AG09309 (cell line): ENCODE results near the gene LAMP1.

Experiments
- DNase-seq: peaks from one replicate; pipeline ENCODE4 v3.0.0-alpha.2; 2010; ENCODE audit warnings: low read depth
- H3K4me3 ChIP-seq: 2 replicates; pipeline ENCODE4 v1.5.1; 2011; ENCODE audit warnings: mild to moderate bottlenecking, low read depth, low read length, moderate library complexity; ENCODE audit not compliant: control insufficient read depth
- CTCF ChIP-seq: IDR thresholded peaks from 2 replicates; pipeline ENCODE4 v1.5.1; 2011; ENCODE audit warnings: mild to moderate bottlenecking, low read depth, low read length, inconsistent platforms; ENCODE audit not compliant: insufficient read depth, control insufficient read depth; ENCODE audit errors: missing control alignments

LAMP1 gene

DNA sequence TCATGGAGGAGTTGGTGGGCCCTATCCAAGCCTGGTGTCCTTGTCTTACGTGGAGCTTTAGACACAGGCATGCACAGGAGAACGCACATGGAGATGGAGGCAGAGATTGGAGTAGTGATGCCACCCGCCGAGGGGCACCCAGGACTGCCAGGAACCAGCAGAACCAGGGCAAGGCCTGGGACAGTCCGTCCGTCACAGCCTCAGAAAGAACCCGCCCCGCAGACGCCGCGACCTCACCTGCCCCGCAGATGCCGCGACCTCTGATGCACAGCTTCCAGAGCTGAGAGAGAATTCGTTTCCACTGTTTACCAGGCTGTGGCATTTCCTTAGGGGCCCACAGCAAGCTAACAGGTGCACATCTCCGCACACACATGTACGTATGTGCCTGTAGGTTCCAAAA, 51.6 kb downstream of the LAMP1 start:
- H3K4me3 ChIP-seq = no peak overlapping the region
- no peak for TF ChIP-seq CTCF
- no peak for DNase-seq

- no peak for DNase-seq
- no peak overlapping the region for H3K4me3 ChIP-seq
- no peak for TF ChIP-seq CTCF
These were observed 52.0 kb downstream of the LAMP1 start for GRCh38 chr13:113349050-113349449.

- TF ChIP-seq CTCF = no peak
- DNase-seq = no peak
- no peak overlapping the region for H3K4me3 ChIP-seq
These were observed 52.5 kb downstream of the LAMP1 start for GRCh38 chr13:113349491-113349890.

GRCh38 chr13:113350065-113350937, 53.3 kb downstream of the LAMP1 start:
- H3K4me3 ChIP-seq = no peak overlapping the region
- peak; percentile 6 for TF ChIP-seq CTCF
- DNase-seq = no peak

- no peak for TF ChIP-seq CTCF
- H3K4me3 ChIP-seq = no peak overlapping the region
- no peak for DNase-seq
These were observed 53.9 kb downstream of the LAMP1 start for GRCh38 chr13:113350938-113351335.

DNA sequence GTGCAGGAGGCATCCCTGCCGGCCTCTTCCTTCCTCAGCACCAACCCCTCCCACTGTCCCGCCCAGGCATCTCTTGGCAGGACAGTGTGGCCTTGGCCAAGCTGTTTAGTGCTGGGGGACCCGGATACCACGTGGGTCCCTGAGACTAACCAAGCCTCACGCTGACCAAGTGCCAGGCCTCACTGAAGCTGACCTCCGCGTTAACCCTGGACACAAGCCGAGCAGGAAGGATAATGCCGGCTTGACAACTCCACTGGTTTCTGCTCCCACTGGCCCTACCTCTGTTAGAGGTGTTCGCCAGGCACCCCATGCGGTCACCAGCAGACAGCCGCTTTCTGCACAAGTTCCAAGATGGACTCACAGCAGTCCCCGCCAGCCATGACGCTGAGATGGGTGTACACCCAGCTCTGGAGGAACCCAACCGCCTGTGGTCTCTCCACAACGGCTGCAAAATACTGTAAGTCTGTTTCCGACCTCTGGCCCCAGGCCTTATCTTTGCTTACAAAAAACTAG, 54.5 kb downstream of the LAMP1 start:
- DNase-seq = no peak
- no peak for TF ChIP-seq CTCF
- H3K4me3 ChIP-seq = no peak overlapping the region
